ENCODE measurements around the gene SHFL. TPM values are rescaled to one million over a fixed set of nuclear protein-coding genes. Genes with fewer than 3 reads are reported as not detected.

Gene SHFL
- total RNA-seq, 1 donor from 2014 or later, result 64.1 TPM

- Mint-ChIP-seq H3K4me1 (ENCODE audit: low read depth) (no peaks in the 10 kb centered on the region), H3K36me3 (ENCODE audit: low read depth) (peaks cover 32% of the 10 kb centered on the region), H3K9me3 (no peaks in the 10 kb centered on the region), H3K27ac (no peak overlapping the region), H3K4me3 (no peak overlapping the region), H3K27me3 (ENCODE audit: insufficient read depth) (no peaks in the 10 kb centered on the region)
- no peak for DNase-seq (ENCODE audit: low spot score)
- intact Hi-C loops (cut with micrococcal nuclease), result no loop called here
Observed at GRCh38 chr19:10135551-10136334, 49.6 kb downstream of the SHFL start.

GRCh38 chr19:10136936-10137335, 50.8 kb downstream of the SHFL start:
- intact Hi-C loops (cut with micrococcal nuclease), result no loop called here
- Mint-ChIP-seq H3K27me3 (ENCODE audit: insufficient read depth) (no peaks in the 10 kb centered on the region), H3K4me3 (no peak overlapping the region), H3K4me1 (ENCODE audit: low read depth) (no peaks in the 10 kb centered on the region), H3K9me3 (no peaks in the 10 kb centered on the region), H3K27ac (no peak overlapping the region), H3K36me3 (ENCODE audit: low read depth) (peaks cover 31% of the 10 kb centered on the region)
- no peak for DNase-seq (ENCODE audit: low spot score)

- intact Hi-C loops (cut with micrococcal nuclease), result no loop called here
- peaks cover 8% of the 10 kb centered on the region for H3K4me1 Mint-ChIP-seq (ENCODE audit: low read depth)
Observed at GRCh38 chr19:10137751-10138682, 51.9 kb downstream of the SHFL start.

GRCh38 chr19:10138879-10139795, 53.0 kb downstream of the SHFL start:
- Mint-ChIP-seq H3K36me3 (ENCODE audit: low read depth) (peaks cover 34% of the 10 kb centered on the region), H3K27ac (no peak overlapping the region), H3K9me3 (no peaks in the 10 kb centered on the region), H3K4me3 (no peak overlapping the region), H3K27me3 (ENCODE audit: insufficient read depth) (no peaks in the 10 kb centered on the region), H3K4me1 (ENCODE audit: low read depth) (peaks cover 18% of the 10 kb centered on the region)
- no peak for DNase-seq (ENCODE audit: low spot score)
- intact Hi-C loops (cut with micrococcal nuclease), result no loop called here

More at GRCh38 chr19:10137751-10138682, 51.9 kb downstream of the SHFL start:
- no peak overlapping the region for H3K27ac Mint-ChIP-seq
- DNase-seq (ENCODE audit: low spot score), result no peak
- H3K4me3 Mint-ChIP-seq, result no peak overlapping the region
- H3K27me3 Mint-ChIP-seq (ENCODE audit: insufficient read depth), result no peaks in the 10 kb centered on the region
- peaks cover 33% of the 10 kb centered on the region for H3K36me3 Mint-ChIP-seq (ENCODE audit: low read depth)
- H3K9me3 Mint-ChIP-seq, result no peaks in the 10 kb centered on the region

- H3K9me3 Mint-ChIP-seq, result no peaks in the 10 kb centered on the region
Observed at GRCh38 chr19:10139952-10140351, 53.8 kb downstream of the SHFL start.

GRCh38 chr19:10141479-10141878, 55.4 kb downstream of the SHFL start:
- Mint-ChIP-seq H3K27ac (no peak overlapping the region), H3K4me3 (no peak overlapping the region), H3K36me3 (ENCODE audit: low read depth) (peaks cover 48% of the 10 kb centered on the region), H3K27me3 (ENCODE audit: insufficient read depth) (no peaks in the 10 kb centered on the region), H3K4me1 (ENCODE audit: low read depth) (peaks cover 24% of the 10 kb centered on the region), H3K9me3 (no peaks in the 10 kb centered on the region)
- intact Hi-C loops (cut with micrococcal nuclease), result no loop called here
- DNase-seq (ENCODE audit: low spot score), result no peak

More at GRCh38 chr19:10139952-10140351, 53.8 kb downstream of the SHFL start:
- Mint-ChIP-seq H3K36me3 (ENCODE audit: low read depth) (peaks cover 38% of the 10 kb centered on the region), H3K27ac (no peak overlapping the region), H3K27me3 (ENCODE audit: insufficient read depth) (no peaks in the 10 kb centered on the region), H3K4me1 (ENCODE audit: low read depth) (peaks cover 18% of the 10 kb centered on the region), H3K4me3 (no peak overlapping the region)
- no peak for DNase-seq (ENCODE audit: low spot score)
- intact Hi-C loops (cut with micrococcal nuclease), result no loop called here

GRCh38 chr19:10141973-10142372, 55.9 kb downstream of the SHFL start:
- Mint-ChIP-seq H3K27me3 (ENCODE audit: insufficient read depth) (no peaks in the 10 kb centered on the region), H3K4me1 (ENCODE audit: low read depth) (peaks cover 24% of the 10 kb centered on the region), H3K27ac (no peak overlapping the region), H3K4me3 (no peak overlapping the region), H3K36me3 (ENCODE audit: low read depth) (peaks cover 50% of the 10 kb centered on the region), H3K9me3 (no peaks in the 10 kb centered on the region)
- intact Hi-C loops (cut with micrococcal nuclease), result loop anchor here (2.0 kb wide), 1 partner anchor 109 kb away; no protein-coding TSS in a partner anchor
- DNase-seq (ENCODE audit: low spot score), result no peak

Other genes starting within 250 kb of the SHFL start
- gene OLFM2, start 149.8 kb upstream of the SHFL start, total RNA-seq, result 0.78 and 1.6 TPM in 2 replicates
- 0.67 and 0.76 TPM in 2 replicates for gene COL5A3, start 75.8 kb upstream of the SHFL start, total RNA-seq
- gene RDH8, start 72.8 kb upstream of the SHFL start, total RNA-seq, result not detected in 2 replicates
- gene ANGPTL6, start 16.4 kb downstream of the SHFL start, total RNA-seq, result 8.2 and 8.5 TPM in 2 replicates
- gene PPAN, start 20.0 kb downstream of the SHFL start, total RNA-seq, result 234 and 250 TPM in 2 replicates
- 64.4 and 64.9 TPM in 2 replicates for gene P2RY11, start 25.4 kb downstream of the SHFL start, total RNA-seq
- gene EIF3G, start 33.6 kb downstream of the SHFL start, total RNA-seq, result 371 and 377 TPM in 2 replicates
- gene DNMT1, start 108.6 kb downstream of the SHFL start, total RNA-seq, result 411 and 425 TPM in 2 replicates
- 15.4 and 16.0 TPM in 2 replicates for gene S1PR2, start 145.0 kb downstream of the SHFL start, total RNA-seq
- 163 and 168 TPM in 2 replicates for gene MRPL4, start 165.9 kb downstream of the SHFL start, total RNA-seq
- 90.8 and 92.2 TPM in 2 replicates for gene ICAM1, start 184.8 kb downstream of the SHFL start, total RNA-seq
- 0.59 and 1.0 TPM in 2 replicates for gene ICAM4, start 200.6 kb downstream of the SHFL start, total RNA-seq
- gene ICAM5, start 203.6 kb downstream of the SHFL start, total RNA-seq, result 1.9 TPM in 2 replicates
- 3.5 and 4.2 TPM in 2 replicates for gene ZGLP1, start 223.5 kb downstream of the SHFL start, total RNA-seq
- 21.6 and 24.4 TPM in 2 replicates for gene FDX2, start 229.7 kb downstream of the SHFL start, total RNA-seq
- 92.5 and 92.8 TPM in 2 replicates for gene RAVER1, start 247.2 kb downstream of the SHFL start, total RNA-seq

Data from activated T-helper 1 cell treated with anti-CD3 and anti-CD28 coated beads, Interleukin-12 subunit alpha, Interleukin-12 subunit beta, Interleukin-2, Interleukin-4 antibody, amounts not matched to agents 30 ng/mL and 10 ng/mL and 1 ng/mL, durations not matched to agents 14 hours and 24 hours and 36 hours (primary cell).